Gastroesophageal sphincter (tissue), 3 donors: ENCODE measurements around the gene BTBD17.

Experiments
- CTCF ChIP-seq, 4 experiments: fragments of 200-600 bp in 2 of 4; fragments of 450-650 bp in 2 of 4; sonication (generic) in 1 of 4; IDR thresholded peaks; one replicate each; pipeline ENCODE4 v1.5.1; 2017 to 2019; ENCODE audit warnings: antibody characterized with exemption in 4 of 4, mild to moderate bottlenecking in 2 of 4, moderate library complexity in 2 of 4
- EP300 ChIP-seq: sonication (generic); formaldehyde crosslinking; IDR thresholded peaks from one replicate; pipeline ENCODE4 v1.6.1; 2017; ENCODE audit warnings: antibody characterized with exemption, mild to moderate bottlenecking
- POLR2A ChIP-seq, 2 donors: fragments of 450-650 bp; IDR thresholded peaks; one replicate each; pipeline ENCODE4 v1.6.1; 2017; ENCODE audit warnings: antibody characterized with exemption in 2 of 2, mild to moderate bottlenecking in 2 of 2, moderate library complexity in 1 of 2
- POLR2AphosphoS5 ChIP-seq: sonication (generic); formaldehyde crosslinking; IDR thresholded peaks from one replicate; pipeline ENCODE4 v1.6.1; 2017; ENCODE audit warnings: antibody characterized with exemption

DNA sequence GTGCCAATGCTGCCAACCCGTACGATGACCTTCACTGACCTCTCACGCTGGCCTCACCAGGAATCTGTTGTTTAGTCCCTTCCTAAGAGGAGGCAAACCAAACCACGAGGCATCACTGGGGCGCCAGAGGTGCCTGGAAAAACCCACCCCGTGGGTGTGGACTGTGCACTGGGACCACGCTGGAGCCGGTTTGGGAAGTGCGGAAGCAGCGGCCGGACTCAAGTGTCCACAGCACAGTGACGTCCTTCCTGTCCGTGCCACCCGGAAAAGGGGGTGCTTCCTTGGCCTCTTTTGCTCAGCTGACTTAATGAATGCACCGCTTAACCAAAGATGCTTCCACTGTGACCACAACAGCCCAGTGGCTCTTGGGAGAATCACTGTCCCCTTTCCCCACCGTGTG, 44.6 kb downstream of the BTBD17 start:
- TF ChIP-seq CTCF (IDR thresholded peaks at IDR 0.05) (no peak), POLR2A (IDR thresholded peaks at IDR 0.05) (no peak), EP300 (no peak), POLR2AphosphoS5 (no peak)
